Breast epithelium (tissue), 4 donors: ENCODE measurements around the gene C10orf105. TPM values are rescaled to one million over a fixed set of nuclear protein-coding genes. Genes with fewer than 3 reads are reported as not detected.

Experiments used
- DNase-seq, 2 donors: peaks; one replicate each; pipeline ENCODE4 v3.0.0-alpha.2; 2019; ENCODE audit warnings: low spot score in 2 of 2
- H3K27ac ChIP-seq, 2 donors: fragments of 200-600 bp; sonication (generic) in 1 of 2; one replicate each; pipeline ENCODE4 v1.5.1; 2016 to 2019; ENCODE audit warnings: mild to moderate bottlenecking in 1 of 2
- H3K27me3 ChIP-seq, 2 donors: fragments of 200-600 bp; sonication (generic) in 1 of 2; one replicate each; pipeline versions ENCODE4 v1.5.1 to v1.6.0; 2017 to 2019; ENCODE audit warnings: control low read depth in 1 of 2, mild to moderate bottlenecking in 1 of 2
- H3K36me3 ChIP-seq: fragments of 200-600 bp; one replicate; pipeline ENCODE4 v1.5.1; 2019
- H3K4me1 ChIP-seq, 2 donors: fragments of 200-600 bp; sonication (generic); one replicate each; pipeline ENCODE4 v1.5.1; 2016 to 2019; ENCODE audit warnings: control low read depth in 1 of 2
- H3K4me3 ChIP-seq, 3 donors: fragments of 200-600 bp; sonication (generic); 1 replicate in 2 of 3; 2 replicates in 1 of 3; pipeline ENCODE4 v1.5.1; 2016 to 2019; ENCODE audit warnings: mild to moderate bottlenecking in 3 of 3, moderate library complexity in 2 of 3
- H3K9me3 ChIP-seq, 2 donors: fragments of 200-600 bp; sonication (generic) in 1 of 2; one replicate each; pipeline ENCODE4 v1.5.1; 2016 to 2019; ENCODE audit warnings: control low read depth in 1 of 2
- POLR2A ChIP-seq: fragments of 450-650 bp; IDR thresholded peaks from one replicate; pipeline ENCODE4 v1.6.1; 2016; ENCODE audit warnings: antibody characterized with exemption, mild to moderate bottlenecking, moderate library complexity
- POLR2AphosphoS5 ChIP-seq, 3 donors: sonication (generic); formaldehyde crosslinking; IDR thresholded peaks; one replicate each; pipeline ENCODE4 v1.6.1; 2017; ENCODE audit warnings: antibody characterized with exemption in 3 of 3
- intact Hi-C: fragments of 100-400 bp; cut with DNase I; formaldehyde crosslinking; loops from one replicate; pipeline ENCODE4 v1.15.1; 2023; ENCODE audit warnings: low total_unique reads
- total RNA-seq, 3 donors: library from RNA; depleted of rRNA; stranded (reverse); fragments of >200 nt; gene quantifications; one replicate each; pipeline ENCODE4 v1.1.0, GENCODE V29; 2016
- TF ChIP-seq, protein P1 (sequence below), 3 donors: fragments of 450-650 bp; IDR thresholded peaks; one replicate each; pipeline ENCODE4 v1.5.1; 2016 to 2017; ENCODE audit warnings: antibody characterized with exemption in 3 of 3, mild to moderate bottlenecking in 3 of 3, moderate library complexity in 3 of 3

C10orf105 gene
- total RNA-seq, 3 donors from 2014 or later = under 0.01 to 0.29 TPM; not detected in 1

GRCh38 chr10:71666639-71667386 is 52.8 kb downstream of the C10orf105 start:
- no peak for DNase-seq
- no peaks in the 10 kb centered on the region for H3K36me3 ChIP-seq
- no peak overlapping the region for H3K4me3 ChIP-seq
- no peak for TF ChIP-seq POLR2A
- TF ChIP-seq, protein P1, sequence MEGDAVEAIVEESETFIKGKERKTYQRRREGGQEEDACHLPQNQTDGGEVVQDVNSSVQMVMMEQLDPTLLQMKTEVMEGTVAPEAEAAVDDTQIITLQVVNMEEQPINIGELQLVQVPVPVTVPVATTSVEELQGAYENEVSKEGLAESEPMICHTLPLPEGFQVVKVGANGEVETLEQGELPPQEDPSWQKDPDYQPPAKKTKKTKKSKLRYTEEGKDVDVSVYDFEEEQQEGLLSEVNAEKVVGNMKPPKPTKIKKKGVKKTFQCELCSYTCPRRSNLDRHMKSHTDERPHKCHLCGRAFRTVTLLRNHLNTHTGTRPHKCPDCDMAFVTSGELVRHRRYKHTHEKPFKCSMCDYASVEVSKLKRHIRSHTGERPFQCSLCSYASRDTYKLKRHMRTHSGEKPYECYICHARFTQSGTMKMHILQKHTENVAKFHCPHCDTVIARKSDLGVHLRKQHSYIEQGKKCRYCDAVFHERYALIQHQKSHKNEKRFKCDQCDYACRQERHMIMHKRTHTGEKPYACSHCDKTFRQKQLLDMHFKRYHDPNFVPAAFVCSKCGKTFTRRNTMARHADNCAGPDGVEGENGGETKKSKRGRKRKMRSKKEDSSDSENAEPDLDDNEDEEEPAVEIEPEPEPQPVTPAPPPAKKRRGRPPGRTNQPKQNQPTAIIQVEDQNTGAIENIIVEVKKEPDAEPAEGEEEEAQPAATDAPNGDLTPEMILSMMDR (IDR thresholded peaks at IDR 0.05) = no peak
- intact Hi-C loops = no loop called here
- no peaks in the 10 kb centered on the region for H3K4me1 ChIP-seq
- no peaks in the 10 kb centered on the region for H3K27me3 ChIP-seq
- H3K27ac ChIP-seq = no peak overlapping the region
- H3K9me3 ChIP-seq = no peaks in the 10 kb centered on the region

- TF ChIP-seq POLR2A = no peak
- TF ChIP-seq, protein P1 (IDR thresholded peaks at IDR 0.05) = no peak
- no peak for TF ChIP-seq POLR2AphosphoS5 (IDR thresholded peaks at IDR 0.05)
- Histone ChIP-seq H3K4me1 (no peaks in the 10 kb centered on the region), H3K36me3 (no peaks in the 10 kb centered on the region), H3K4me3 (no peak overlapping the region), H3K27ac (no peak overlapping the region), H3K27me3 (no peaks in the 10 kb centered on the region), H3K9me3 (no peaks in the 10 kb centered on the region)
- no peak for DNase-seq
- intact Hi-C loops = no loop called here
These were observed 54.1 kb downstream of the C10orf105 start for GRCh38 chr10:71665456-71665855.

DNA sequence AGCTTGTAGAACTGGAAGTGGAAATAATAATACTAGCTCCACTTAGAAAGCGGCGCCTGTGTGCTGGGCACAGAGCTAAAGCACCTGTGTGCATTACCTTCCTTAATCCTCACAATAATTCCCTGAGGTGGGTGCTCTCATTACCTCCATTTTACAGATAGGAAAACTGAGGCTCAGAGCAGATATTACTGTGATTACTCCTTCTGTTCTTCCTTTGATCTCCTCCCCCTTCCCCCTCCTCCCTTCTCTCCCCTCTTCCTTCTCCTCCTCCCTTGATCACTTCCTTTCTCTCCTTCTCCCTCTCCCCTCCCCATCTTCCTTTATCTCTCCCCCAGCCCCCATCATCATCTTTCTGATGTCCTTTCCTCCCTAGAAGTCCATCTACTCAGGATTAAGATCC is 55.0 kb downstream of the C10orf105 start:
- no peak for DNase-seq
- Histone ChIP-seq H3K36me3 (no peaks in the 10 kb centered on the region), H3K4me1 (no peaks in the 10 kb centered on the region), H3K27ac (no peak overlapping the region), H3K4me3 (no peak overlapping the region), H3K27me3 (no peaks in the 10 kb centered on the region), H3K9me3 (no peaks in the 10 kb centered on the region)
- intact Hi-C loops = no loop called here
- TF ChIP-seq POLR2AphosphoS5 (IDR thresholded peaks at IDR 0.05) (no peak), POLR2A (no peak)
- TF ChIP-seq, protein P1 (IDR thresholded peaks at IDR 0.05) = no peak

GRCh38 chr10:71663311-71663710 is 56.3 kb downstream of the C10orf105 start:
- no peaks in the 10 kb centered on the region for H3K27me3 ChIP-seq
- TF ChIP-seq, protein P1 (IDR thresholded peaks at IDR 0.05) = no peak
- TF ChIP-seq POLR2A (no peak), POLR2AphosphoS5 (IDR thresholded peaks at IDR 0.05) (no peak)
- H3K36me3 ChIP-seq = no peaks in the 10 kb centered on the region
- no peak overlapping the region for H3K4me3 ChIP-seq
- no peak for DNase-seq
- H3K9me3 ChIP-seq = no peaks in the 10 kb centered on the region
- no peak overlapping the region for H3K27ac ChIP-seq
- H3K4me1 ChIP-seq = no peaks in the 10 kb centered on the region
- intact Hi-C loops = no loop called here

- DNase-seq = no peak
- Histone ChIP-seq H3K27ac (no peak overlapping the region), H3K4me3 (no peak overlapping the region), H3K36me3 (no peaks in the 10 kb centered on the region), H3K4me1 (no peaks in the 10 kb centered on the region), H3K27me3 (no peaks in the 10 kb centered on the region), H3K9me3 (no peaks in the 10 kb centered on the region)
- intact Hi-C loops = no loop called here
- TF ChIP-seq POLR2AphosphoS5 (IDR thresholded peaks at IDR 0.05) (no peak), POLR2A (no peak)
- TF ChIP-seq, protein P1 (IDR thresholded peaks at IDR 0.05) = no peak
These were observed 57.7 kb downstream of the C10orf105 start for GRCh38 chr10:71661779-71662336.
